CD8-positive, alpha-beta memory T cell (primary cell): ENCODE data around the gene DIDO1. TPM values are rescaled to one million over a fixed set of nuclear protein-coding genes. Genes with fewer than 3 reads are reported as not detected.
"Not testable (repeated sequence)": the region's sequence is repeated elsewhere in the genome, so short reads cannot be mapped to it uniquely, and the experiment has no call there.

ENCODE experiments used
- CTCF ChIA-PET: fragments of 350-600 bp; sonication (Branson Sonifier 250); formaldehyde crosslinking; loops from one replicate; lab custom pipeline; 2021; ENCODE audit warnings: antibody characterized with exemption; lab: Charles Lee
- POLR2A ChIA-PET: fragments of 350-600 bp; sonication (Branson Sonifier 250); formaldehyde crosslinking; loops from one replicate; lab custom pipeline; 2021; ENCODE audit warnings: antibody characterized with exemption; lab: Charles Lee
- DNase-seq, 5 donors: peaks; one replicate each; pipeline versions ENCODE4 v3.0.0 to v3.0.0-alpha.2; 2020 to 2022; ENCODE audit warnings: mixed read lengths in 1 of 5
- H3K27ac ChIP-seq: one replicate; pipeline ENCODE4 v1.7.0; 2013; ENCODE audit warnings: low read depth, mild to moderate bottlenecking, low read length, moderate library complexity
- H3K27me3 ChIP-seq: 2 replicates; pipeline ENCODE4 v1.7.0; 2013; ENCODE audit warnings: low read length, mild to moderate bottlenecking; ENCODE audit not compliant: insufficient read depth, poor library complexity, severe bottlenecking
- H3K36me3 ChIP-seq: 2 replicates; pipeline ENCODE4 v1.7.0; 2013; ENCODE audit warnings: mild to moderate bottlenecking, low read length, moderate library complexity; ENCODE audit not compliant: insufficient read depth
- H3K4me1 ChIP-seq: 2 replicates; pipeline ENCODE4 v1.7.0; 2013; ENCODE audit warnings: mild to moderate bottlenecking, low read length, moderate library complexity; ENCODE audit not compliant: insufficient read depth
- H3K4me3 ChIP-seq: 2 replicates; pipeline ENCODE4 v1.7.0; 2013; ENCODE audit warnings: mild to moderate bottlenecking, low read length
- H3K9me3 ChIP-seq: 2 replicates; pipeline ENCODE4 v1.7.0; 2013; ENCODE audit warnings: mild to moderate bottlenecking, low read length
- H3K27ac Mint-ChIP-seq, 8 donors: one replicate each; pipeline ENCODE4 v1.8.0; 2020 to 2021; ENCODE audit warnings: mixed read lengths in 8 of 8, mild to moderate bottlenecking in 6 of 8, inconsistent platforms in 3 of 8, moderate library complexity in 3 of 8
- H3K27me3 Mint-ChIP-seq, 2 donors: one replicate each; pipeline ENCODE4 v1.8.0; 2020 to 2021; ENCODE audit warnings: mixed read lengths in 2 of 2, mild to moderate bottlenecking in 1 of 2, moderate library complexity in 1 of 2
- H3K36me3 Mint-ChIP-seq, 3 donors: one replicate each; pipeline ENCODE4 v1.8.0; 2020 to 2021; ENCODE audit warnings: mixed read lengths in 3 of 3, inconsistent platforms in 1 of 3, mild to moderate bottlenecking in 1 of 3
- H3K4me1 Mint-ChIP-seq, 3 donors: one replicate each; pipeline ENCODE4 v1.8.0; 2020 to 2021; ENCODE audit warnings: mixed read lengths in 3 of 3, inconsistent platforms in 1 of 3, mild to moderate bottlenecking in 1 of 3
- H3K4me3 Mint-ChIP-seq, 7 donors: one replicate each; pipeline ENCODE4 v1.8.0; 2020 to 2021; ENCODE audit warnings: mixed read lengths in 7 of 7, mild to moderate bottlenecking in 6 of 7, moderate library complexity in 4 of 7, inconsistent platforms in 2 of 7
- H3K9me3 Mint-ChIP-seq, 5 donors: one replicate each; pipeline ENCODE4 v1.8.0; 2020 to 2022; ENCODE audit warnings: mixed read lengths in 5 of 5, mild to moderate bottlenecking in 3 of 5, moderate library complexity in 2 of 5, inconsistent platforms in 1 of 5
- polyA plus RNA-seq: library from polyadenylated mRNA; unstranded; fragments of 300-500 nt; fragmentation: Illumina TruSeq; gene quantifications from one replicate; pipeline ENCODE4 v1.2.3, GENCODE V29; 2021
- total RNA-seq, 2 experiments: library from RNA; stranded (reverse); gene quantifications; one replicate each; pipeline ENCODE4 v1.2.3, GENCODE V29; 2021

The DIDO1 gene
- total and polyA plus RNA-seq, 3 experiments from 2014 or later = 39.0 to 57.3 (median 55.3) TPM

DNA sequence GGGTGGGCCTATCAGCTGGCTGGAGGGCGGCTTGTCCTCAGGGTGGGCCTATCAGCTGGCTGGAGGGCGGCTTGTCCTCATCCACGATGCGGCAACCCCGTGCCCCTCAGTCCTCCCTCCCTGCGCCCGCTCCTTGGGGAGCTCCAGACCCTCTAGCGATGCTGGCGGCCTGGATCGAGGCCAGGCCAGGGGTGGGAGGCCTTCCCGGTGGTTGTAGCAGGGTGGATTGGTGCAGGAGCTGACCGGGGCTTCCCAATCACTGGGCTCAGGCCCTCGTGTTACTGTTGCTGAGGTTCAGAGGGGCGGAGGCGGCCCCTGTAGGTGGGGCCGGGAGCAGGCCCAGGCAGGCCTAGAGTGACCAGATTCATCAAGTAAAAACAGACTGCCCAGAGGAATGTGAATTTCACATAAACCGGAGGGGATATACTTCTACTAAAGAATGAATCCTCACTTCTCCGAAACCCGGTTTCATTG, 35.0 kb upstream of the DIDO1 start:
- Histone ChIP-seq H3K27ac (no peak overlapping the region), H3K36me3 (no peaks in the 10 kb centered on the region), H3K4me3 (no peak overlapping the region), H3K4me1 (no peaks in the 10 kb centered on the region), H3K9me3 (no peaks in the 10 kb centered on the region), H3K27me3 (no peaks in the 10 kb centered on the region)
- ChIA-PET POLR2A (no interaction called here), CTCF (no interaction called here)
- Mint-ChIP-seq H3K36me3 (peaks cover 0 to 4% (median 0%) of the 10 kb centered on the region in 3 donors), H3K4me1 (peaks cover 0 to 6% (median 4%) of the 10 kb centered on the region in 3 donors), H3K4me3 (no peak overlapping the region), H3K9me3 (no peaks in the 10 kb centered on the region), H3K27ac (no peak overlapping the region), H3K27me3 (no peaks in the 10 kb centered on the region)
- DNase-seq = no peak

DNA sequence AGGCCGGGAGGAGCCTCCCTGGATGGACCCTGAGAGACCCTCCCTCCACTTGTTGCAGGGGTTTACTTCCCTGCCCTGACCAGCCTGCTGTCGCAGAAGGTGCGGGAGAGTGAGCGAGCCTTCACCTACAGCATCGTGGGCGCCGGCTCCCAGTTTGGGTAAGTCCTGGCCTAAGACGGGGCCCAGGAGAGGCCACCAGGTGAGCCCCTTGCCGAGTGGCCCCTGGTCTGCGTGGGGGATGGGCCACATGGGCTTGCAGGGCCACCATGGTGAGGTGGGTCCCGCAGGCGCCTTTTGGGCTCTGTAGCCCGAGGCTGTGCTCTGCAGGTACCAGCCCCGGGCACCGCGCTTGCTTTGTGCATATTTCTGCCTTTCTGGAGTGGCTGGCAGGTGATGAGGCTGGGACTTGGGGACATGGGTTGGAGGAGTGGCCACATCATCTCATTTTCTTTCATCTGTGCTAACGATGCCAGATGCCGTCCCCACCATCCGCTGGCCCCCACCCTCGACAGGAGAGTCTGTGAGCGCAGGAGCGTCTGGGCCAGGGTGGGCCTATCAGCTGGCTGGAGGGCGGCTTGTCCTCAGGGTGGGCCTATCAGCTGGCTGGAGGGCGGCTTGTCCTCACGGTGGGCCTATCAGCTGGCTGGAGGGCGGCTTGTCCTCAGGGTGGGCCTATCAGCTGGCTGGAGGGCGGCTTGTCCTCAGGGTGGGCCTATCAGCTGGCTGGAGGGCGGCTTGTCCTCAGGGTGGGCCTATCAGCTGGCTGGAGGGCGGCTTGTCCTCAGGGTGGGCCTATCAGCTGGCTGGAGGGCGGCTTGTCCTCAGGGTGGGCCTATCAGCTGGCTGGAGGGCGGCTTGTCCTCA, 34.4 kb upstream of the DIDO1 start:
- H3K4me3 ChIP-seq, POLR2A ChIA-PET, H3K27me3 Mint-ChIP-seq, H3K36me3 ChIP-seq, H3K36me3 Mint-ChIP-seq, H3K9me3 Mint-ChIP-seq, H3K4me1 ChIP-seq, H3K4me1 Mint-ChIP-seq, H3K9me3 ChIP-seq, DNase-seq, H3K27ac Mint-ChIP-seq, H3K4me3 Mint-ChIP-seq, H3K27ac ChIP-seq, H3K27me3 ChIP-seq: not testable (repeated sequence)
- CTCF ChIA-PET = interaction anchor here (1.0 kb wide), 1 partner anchor 12 kb away, joined by 6 read pairs; no protein-coding TSS in a partner anchor

DNA sequence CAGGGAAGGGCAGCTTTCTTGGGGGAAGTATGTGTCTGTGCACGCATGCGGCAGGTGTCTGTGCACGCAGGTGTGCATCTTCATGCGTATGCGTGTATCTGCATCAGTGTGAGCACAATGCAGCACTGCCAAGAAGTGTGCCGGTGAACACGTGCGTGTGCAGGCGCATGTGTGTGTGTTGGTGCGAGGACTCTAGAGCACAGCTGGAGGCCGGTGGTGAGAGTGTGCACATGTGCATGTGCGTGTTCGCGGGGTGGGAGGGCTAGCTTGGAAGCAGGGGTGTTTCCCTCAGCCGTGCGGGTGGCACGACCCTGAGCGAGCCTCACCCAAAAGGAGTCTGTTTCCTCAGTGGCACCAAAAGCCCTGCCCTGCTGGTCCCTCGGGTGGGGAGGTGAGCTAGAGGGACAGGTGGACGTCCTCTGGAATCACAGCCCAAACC, 33.7 kb upstream of the DIDO1 start:
- Histone ChIP-seq H3K4me1 (peaks cover 1% of the 10 kb centered on the region), H3K4me3 (no peak overlapping the region), H3K36me3 (no peaks in the 10 kb centered on the region), H3K9me3 (no peaks in the 10 kb centered on the region), H3K27me3 (no peaks in the 10 kb centered on the region), H3K27ac (no peak overlapping the region)
- peaks cover 0 to 6% (median 4%) of the 10 kb centered on the region in 3 donors for H3K4me1 Mint-ChIP-seq
- ChIA-PET POLR2A (no interaction called here), CTCF (interaction anchor here (1.0 to 1.1 kb wide), 2 partner anchors 13 to 49 kb away, joined by 5 to 6 read pairs; no protein-coding TSS in a partner anchor)
- no peaks in the 10 kb centered on the region for H3K9me3 Mint-ChIP-seq
- DNase-seq = no peak
- peaks cover 0 to 4% (median 0%) of the 10 kb centered on the region in 3 donors for H3K36me3 Mint-ChIP-seq
- no peaks in the 10 kb centered on the region for H3K27me3 Mint-ChIP-seq
- no peak overlapping the region for H3K4me3 Mint-ChIP-seq
- H3K27ac Mint-ChIP-seq = no peak overlapping the region

DNA sequence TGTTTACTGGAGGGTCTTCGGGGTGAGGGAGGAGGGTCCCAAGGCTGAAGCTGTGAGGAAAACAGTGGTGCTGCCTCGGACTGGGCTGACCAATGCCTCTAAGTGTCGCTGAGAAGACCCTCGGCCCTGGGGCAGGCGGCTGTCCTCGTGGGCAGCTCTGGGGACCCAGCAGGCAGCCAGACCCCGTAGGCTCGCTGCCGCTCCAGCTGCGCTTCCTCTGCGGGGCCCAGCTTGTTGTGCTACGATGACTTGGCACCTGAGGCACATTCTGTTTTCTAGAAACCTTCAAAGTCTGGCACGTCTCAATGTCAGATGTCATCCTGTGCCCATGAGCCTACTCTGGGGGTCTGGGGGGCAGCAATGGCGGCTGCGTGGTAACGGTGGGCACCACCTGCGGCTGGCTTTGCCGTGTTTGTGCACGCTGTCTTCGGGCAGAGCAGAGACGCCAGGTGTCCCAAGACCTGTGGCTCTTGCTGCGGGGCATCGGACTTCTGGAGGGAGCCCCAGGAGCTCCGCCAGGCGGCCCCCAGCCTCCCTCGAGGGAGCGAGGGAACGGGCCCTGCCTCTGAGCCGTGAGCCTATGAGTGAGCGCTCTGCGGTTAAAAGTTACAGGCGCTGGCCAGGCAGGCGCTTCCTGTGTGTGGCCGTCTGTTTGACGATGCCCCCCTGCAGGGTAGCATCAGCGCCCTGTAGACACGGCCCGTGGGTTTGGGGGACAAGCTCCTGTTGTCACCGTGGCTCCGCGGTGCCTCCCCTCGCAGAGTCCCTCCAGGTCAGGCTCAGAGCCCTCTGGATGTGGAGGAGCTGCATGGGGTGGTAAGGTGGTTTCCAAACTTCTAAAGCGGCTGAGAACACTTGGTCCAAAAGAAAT, 33.0 kb upstream of the DIDO1 start:
- Histone ChIP-seq H3K9me3 (no peaks in the 10 kb centered on the region), H3K4me1 (peaks cover 8% of the 10 kb centered on the region), H3K4me3 (no peak overlapping the region), H3K36me3 (no peaks in the 10 kb centered on the region), H3K27me3 (no peaks in the 10 kb centered on the region), H3K27ac (no peak overlapping the region)
- Mint-ChIP-seq H3K9me3 (no peaks in the 10 kb centered on the region), H3K27me3 (no peaks in the 10 kb centered on the region), H3K27ac (peak overlapping the region in 1 of 8 donors; percentile 15), H3K4me1 (peaks cover 4 to 11% (median 8%) of the 10 kb centered on the region in 3 donors), H3K4me3 (no peak overlapping the region), H3K36me3 (peaks cover 0 to 4% (median 0%) of the 10 kb centered on the region in 3 donors)
- POLR2A ChIA-PET = no interaction called here
- CTCF ChIA-PET = interaction anchor here (0.9 to 1.3 kb wide), 4 partner anchors 13 to 101 kb away, joined by 3 to 6 read pairs (median 4); no protein-coding TSS in a partner anchor
- DNase-seq = no peak

DNA sequence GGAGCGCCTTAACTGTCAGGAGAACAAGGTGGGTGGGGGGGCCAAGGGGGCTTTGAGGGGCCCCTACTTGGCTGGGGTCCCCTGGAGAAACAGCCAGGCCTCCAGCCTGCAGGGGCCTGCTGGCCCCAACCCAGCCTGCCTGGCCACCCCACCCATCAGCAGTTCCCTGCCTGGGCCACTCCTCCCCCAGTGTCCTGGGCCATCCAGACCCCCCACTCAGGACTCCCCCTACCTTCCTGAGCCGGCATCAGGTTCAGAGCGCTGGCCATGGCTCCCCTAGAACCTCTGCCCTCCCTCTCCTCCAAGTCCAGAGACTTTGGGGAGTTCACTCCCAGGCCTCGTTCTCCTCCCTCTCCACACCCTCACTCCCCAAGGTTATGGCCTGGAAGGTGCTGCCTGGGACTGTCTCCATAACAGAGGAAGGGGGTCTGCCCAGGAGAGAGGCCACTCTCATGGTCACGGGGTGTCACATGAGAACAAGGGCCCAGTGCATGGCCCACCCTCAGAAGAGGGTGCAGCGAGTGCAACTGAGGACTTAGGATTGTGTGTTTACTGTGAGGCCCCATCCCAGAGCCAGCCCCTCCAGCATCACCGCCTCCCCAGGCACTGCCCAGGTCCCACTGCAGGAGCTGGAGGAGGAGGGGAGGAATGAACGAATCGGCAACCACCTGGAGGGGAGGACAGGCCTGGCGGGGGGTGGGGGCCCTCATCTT, 32.2 kb upstream of the DIDO1 start:
- no peaks in the 10 kb centered on the region for H3K36me3 ChIP-seq
- CTCF ChIA-PET = interaction anchor here (0.9 to 1.3 kb wide), 2 partner anchors 14 to 100 kb away, joined by 3 read pairs; no protein-coding TSS in a partner anchor
- no peak for DNase-seq
- no peaks in the 10 kb centered on the region for H3K9me3 ChIP-seq
- no peak overlapping the region for H3K27ac ChIP-seq
- POLR2A ChIA-PET = no interaction called here
- no peaks in the 10 kb centered on the region for H3K27me3 ChIP-seq
- H3K4me1 ChIP-seq = peaks cover 16% of the 10 kb centered on the region
- Mint-ChIP-seq H3K27ac (no peak overlapping the region), H3K36me3 (peaks cover 0 to 3% (median 0%) of the 10 kb centered on the region in 3 donors), H3K27me3 (no peaks in the 10 kb centered on the region), H3K9me3 (no peaks in the 10 kb centered on the region), H3K4me3 (no peak overlapping the region), H3K4me1 (peaks cover 12 to 19% (median 16%) of the 10 kb centered on the region in 3 donors)
- no peak overlapping the region for H3K4me3 ChIP-seq

DNA sequence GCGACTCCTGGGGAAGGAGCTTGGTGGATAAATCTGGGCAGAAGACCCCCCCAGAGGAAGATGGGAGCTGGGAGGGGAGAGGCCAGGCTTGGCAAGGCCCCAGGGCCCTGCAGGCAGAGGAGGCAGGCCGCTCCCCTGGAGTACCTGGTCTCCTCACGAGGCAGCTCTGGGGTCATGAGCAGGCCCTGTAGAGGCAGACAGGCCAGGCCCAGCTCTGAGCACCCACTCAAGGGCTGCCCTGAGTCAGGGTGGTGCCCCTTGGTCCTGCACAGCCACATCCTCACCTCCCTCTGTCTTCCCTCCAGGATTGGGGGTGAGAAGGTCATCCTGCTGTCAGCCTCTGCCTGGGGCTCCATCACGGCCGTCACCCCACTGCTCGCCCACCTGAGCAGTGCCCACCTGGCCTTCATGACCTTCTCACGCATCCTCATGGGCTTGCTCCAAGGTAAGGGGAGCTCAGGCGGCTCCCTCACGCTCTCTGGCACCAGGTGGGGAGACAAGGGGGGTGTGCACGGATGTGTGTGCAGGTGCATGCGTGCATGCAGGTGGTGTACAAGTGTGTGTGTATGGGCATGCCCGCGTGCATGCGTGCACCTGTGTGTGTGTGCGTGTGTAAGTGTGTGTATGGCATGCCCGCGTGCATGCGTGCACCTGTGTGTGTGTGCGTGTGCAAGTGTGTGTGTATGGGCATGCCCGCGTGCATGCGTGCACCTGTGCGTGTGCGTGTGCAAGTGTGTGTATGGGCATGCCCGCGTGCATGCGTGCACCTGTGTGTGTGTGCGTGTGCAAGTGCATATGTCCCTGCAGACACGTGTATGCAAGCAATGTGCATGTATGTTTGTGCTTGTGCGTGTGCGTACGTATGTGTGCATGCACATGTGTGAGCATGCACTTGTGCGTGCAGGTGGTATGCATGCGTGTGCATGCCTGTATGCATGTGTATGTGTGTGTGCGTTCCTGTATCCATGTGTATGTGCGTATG, 31.1 kb upstream of the DIDO1 start:
- no peak overlapping the region for H3K27ac ChIP-seq
- peaks cover 25% of the 10 kb centered on the region for H3K4me1 ChIP-seq
- no peaks in the 10 kb centered on the region for H3K27me3 ChIP-seq
- H3K27me3 Mint-ChIP-seq = no peaks in the 10 kb centered on the region
- H3K36me3 ChIP-seq = no peaks in the 10 kb centered on the region
- POLR2A ChIA-PET = no interaction called here
- H3K9me3 Mint-ChIP-seq = no peaks in the 10 kb centered on the region
- H3K4me3 ChIP-seq = no peak overlapping the region
- no peak overlapping the region for H3K4me3 Mint-ChIP-seq
- no peaks in the 10 kb centered on the region for H3K9me3 ChIP-seq
- no peaks in the 10 kb centered on the region for H3K36me3 Mint-ChIP-seq
- no peak for DNase-seq
- peaks cover 18 to 27% (median 19%) of the 10 kb centered on the region in 3 donors for H3K4me1 Mint-ChIP-seq
- CTCF ChIA-PET = interaction anchor here (0.9 to 1.4 kb wide), 3 partner anchors 15 to 42 kb away, joined by 3 to 4 read pairs (median 3); no protein-coding TSS in a partner anchor
- peak overlapping the region in 3 of 8 donors; percentile 26 to 82 (median 51) for H3K27ac Mint-ChIP-seq
